ENCODE results near the gene PRR5.

DNA sequence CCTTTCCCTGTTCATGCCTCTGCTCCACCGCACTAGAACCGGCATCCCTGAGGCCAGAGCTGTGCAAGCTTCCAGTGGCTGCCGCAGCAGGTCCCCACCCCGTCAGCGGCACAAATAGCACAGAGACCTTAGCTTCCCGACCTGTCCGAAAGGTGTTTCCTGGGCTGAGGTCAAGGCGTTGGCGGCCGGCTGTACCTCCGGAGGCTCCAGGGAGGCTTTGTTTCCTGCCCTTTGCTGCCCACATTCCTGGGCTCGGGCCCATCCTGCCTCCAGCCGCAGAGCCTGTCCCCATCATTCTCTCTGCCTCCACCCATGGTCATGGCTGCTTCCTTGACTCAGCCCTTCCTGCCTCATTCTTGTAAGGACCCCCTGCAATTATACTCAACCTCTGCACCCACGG, 81.6 kb downstream of the PRR5 start:
- TF ChIP-seq, protein P1, sequence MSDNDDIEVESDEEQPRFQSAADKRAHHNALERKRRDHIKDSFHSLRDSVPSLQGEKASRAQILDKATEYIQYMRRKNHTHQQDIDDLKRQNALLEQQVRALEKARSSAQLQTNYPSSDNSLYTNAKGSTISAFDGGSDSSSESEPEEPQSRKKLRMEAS (IDR thresholded peaks at IDR 0.05), result no peak
- TF ChIP-seq RAD21 (IDR thresholded peaks at IDR 0.05) (no peak), GABPA (IDR thresholded peaks at IDR 0.05 in 1 of 2, conservative IDR thresholded peaks at IDR 0.05 in 1 of 2) (no peak), SP1 (IDR thresholded peaks at IDR 0.05) (no peak), TAF1 (conservative IDR thresholded peaks at IDR 0.05) (no peak), YY1 (IDR thresholded peaks at IDR 0.05) (no peak), EGR1 (IDR thresholded peaks at IDR 0.05; ENCODE audit: low read depth in 2 of 2) (no peak), JUND (IDR thresholded peaks at IDR 0.05) (no peak), FOXA2 (IDR thresholded peaks at IDR 0.05) (no peak)
- TF ChIP-seq, protein P2, sequence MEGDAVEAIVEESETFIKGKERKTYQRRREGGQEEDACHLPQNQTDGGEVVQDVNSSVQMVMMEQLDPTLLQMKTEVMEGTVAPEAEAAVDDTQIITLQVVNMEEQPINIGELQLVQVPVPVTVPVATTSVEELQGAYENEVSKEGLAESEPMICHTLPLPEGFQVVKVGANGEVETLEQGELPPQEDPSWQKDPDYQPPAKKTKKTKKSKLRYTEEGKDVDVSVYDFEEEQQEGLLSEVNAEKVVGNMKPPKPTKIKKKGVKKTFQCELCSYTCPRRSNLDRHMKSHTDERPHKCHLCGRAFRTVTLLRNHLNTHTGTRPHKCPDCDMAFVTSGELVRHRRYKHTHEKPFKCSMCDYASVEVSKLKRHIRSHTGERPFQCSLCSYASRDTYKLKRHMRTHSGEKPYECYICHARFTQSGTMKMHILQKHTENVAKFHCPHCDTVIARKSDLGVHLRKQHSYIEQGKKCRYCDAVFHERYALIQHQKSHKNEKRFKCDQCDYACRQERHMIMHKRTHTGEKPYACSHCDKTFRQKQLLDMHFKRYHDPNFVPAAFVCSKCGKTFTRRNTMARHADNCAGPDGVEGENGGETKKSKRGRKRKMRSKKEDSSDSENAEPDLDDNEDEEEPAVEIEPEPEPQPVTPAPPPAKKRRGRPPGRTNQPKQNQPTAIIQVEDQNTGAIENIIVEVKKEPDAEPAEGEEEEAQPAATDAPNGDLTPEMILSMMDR (IDR thresholded peaks at IDR 0.05; ENCODE audit: low read depth, low read length, missing input control), result no peak
- TF ChIP-seq, protein P3, sequence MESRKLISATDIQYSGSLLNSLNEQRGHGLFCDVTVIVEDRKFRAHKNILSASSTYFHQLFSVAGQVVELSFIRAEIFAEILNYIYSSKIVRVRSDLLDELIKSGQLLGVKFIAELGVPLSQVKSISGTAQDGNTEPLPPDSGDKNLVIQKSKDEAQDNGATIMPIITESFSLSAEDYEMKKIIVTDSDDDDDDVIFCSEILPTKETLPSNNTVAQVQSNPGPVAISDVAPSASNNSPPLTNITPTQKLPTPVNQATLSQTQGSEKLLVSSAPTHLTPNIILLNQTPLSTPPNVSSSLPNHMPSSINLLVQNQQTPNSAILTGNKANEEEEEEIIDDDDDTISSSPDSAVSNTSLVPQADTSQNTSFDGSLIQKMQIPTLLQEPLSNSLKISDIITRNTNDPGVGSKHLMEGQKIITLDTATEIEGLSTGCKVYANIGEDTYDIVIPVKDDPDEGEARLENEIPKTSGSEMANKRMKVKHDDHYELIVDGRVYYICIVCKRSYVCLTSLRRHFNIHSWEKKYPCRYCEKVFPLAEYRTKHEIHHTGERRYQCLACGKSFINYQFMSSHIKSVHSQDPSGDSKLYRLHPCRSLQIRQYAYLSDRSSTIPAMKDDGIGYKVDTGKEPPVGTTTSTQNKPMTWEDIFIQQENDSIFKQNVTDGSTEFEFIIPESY (IDR thresholded peaks at IDR 0.05), result no peak
- TF ChIP-seq, protein P4, sequence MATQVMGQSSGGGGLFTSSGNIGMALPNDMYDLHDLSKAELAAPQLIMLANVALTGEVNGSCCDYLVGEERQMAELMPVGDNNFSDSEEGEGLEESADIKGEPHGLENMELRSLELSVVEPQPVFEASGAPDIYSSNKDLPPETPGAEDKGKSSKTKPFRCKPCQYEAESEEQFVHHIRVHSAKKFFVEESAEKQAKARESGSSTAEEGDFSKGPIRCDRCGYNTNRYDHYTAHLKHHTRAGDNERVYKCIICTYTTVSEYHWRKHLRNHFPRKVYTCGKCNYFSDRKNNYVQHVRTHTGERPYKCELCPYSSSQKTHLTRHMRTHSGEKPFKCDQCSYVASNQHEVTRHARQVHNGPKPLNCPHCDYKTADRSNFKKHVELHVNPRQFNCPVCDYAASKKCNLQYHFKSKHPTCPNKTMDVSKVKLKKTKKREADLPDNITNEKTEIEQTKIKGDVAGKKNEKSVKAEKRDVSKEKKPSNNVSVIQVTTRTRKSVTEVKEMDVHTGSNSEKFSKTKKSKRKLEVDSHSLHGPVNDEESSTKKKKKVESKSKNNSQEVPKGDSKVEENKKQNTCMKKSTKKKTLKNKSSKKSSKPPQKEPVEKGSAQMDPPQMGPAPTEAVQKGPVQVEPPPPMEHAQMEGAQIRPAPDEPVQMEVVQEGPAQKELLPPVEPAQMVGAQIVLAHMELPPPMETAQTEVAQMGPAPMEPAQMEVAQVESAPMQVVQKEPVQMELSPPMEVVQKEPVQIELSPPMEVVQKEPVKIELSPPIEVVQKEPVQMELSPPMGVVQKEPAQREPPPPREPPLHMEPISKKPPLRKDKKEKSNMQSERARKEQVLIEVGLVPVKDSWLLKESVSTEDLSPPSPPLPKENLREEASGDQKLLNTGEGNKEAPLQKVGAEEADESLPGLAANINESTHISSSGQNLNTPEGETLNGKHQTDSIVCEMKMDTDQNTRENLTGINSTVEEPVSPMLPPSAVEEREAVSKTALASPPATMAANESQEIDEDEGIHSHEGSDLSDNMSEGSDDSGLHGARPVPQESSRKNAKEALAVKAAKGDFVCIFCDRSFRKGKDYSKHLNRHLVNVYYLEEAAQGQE (IDR thresholded peaks at IDR 0.05), result no peak
- TF ChIP-seq, protein P5, sequence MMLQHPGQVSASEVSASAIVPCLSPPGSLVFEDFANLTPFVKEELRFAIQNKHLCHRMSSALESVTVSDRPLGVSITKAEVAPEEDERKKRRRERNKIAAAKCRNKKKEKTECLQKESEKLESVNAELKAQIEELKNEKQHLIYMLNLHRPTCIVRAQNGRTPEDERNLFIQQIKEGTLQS (IDR thresholded peaks at IDR 0.05), result no peak
